ENCODE data around the gene FOCAD. TPM values are rescaled to one million over a fixed set of nuclear protein-coding genes. Genes with fewer than 3 reads are reported as not detected.

The FOCAD gene
- total and polyA plus RNA-seq, 2 of the 8 experiments (the other 6 are each of a cell fraction or from before 2014, with no cell fraction given): 22.0 to 38.4 TPM

GRCh38 chr9:20838218-20838617 lies 154.2 kb downstream of the FOCAD start:
- Histone ChIP-seq H3K18ac (ENCODE audit: extremely low read depth, low read length) (no peak overlapping the region), H4K8ac (ENCODE audit: extremely low read depth, insufficient read depth, low read length) (no peak overlapping the region), H3K36me3 (ENCODE audit: control insufficient read depth in 2 of 4, insufficient read depth in 4 of 4, low read length in 3 of 4) (no peaks in the 10 kb centered on the region; a peak in 2 of 8 replicates), H4K5ac (ENCODE audit: insufficient read length, low read depth, low read length) (no peak overlapping the region), H3K4ac (replicated peaks; ENCODE audit: insufficient read length, low read depth, low read length) (no peak overlapping the region), H2AK5ac (ENCODE audit: low read depth, low read length) (no peak overlapping the region), H2BK120ac (replicated peaks; ENCODE audit: low read depth, low read length) (no peak overlapping the region), H3K27me3 (replicated peaks in 1 of 4; ENCODE audit: control insufficient read depth in 3 of 4, extremely low read depth in 1 of 4, insufficient read depth in 3 of 4, low read length in 3 of 4) (no peaks in the 10 kb centered on the region), H2BK20ac (ENCODE audit: low read length) (no peak overlapping the region), H3K23me2 (ENCODE audit: low read depth, low read length) (no peaks in the 10 kb centered on the region), H4K91ac (replicated peaks; ENCODE audit: insufficient read length, low read length) (no peak overlapping the region), H3K4me1 (replicated peaks in 1 of 4; ENCODE audit: control insufficient read depth in 3 of 4, insufficient read depth in 4 of 4, low read length in 3 of 4) (peaks cover 0 to 3% (median 1%) of the 10 kb centered on the region in 4 experiments; a peak in 2 of 7 replicates), H3K79me1 (ENCODE audit: low read depth, low read length) (no peaks in the 10 kb centered on the region), H3K56ac (replicated peaks; ENCODE audit: insufficient read length, low read depth, low read length) (no peak overlapping the region), H3K23ac (ENCODE audit: insufficient read length) (no peak overlapping the region), H3K9me3 (ENCODE audit: insufficient read depth in 2 of 2, low read depth in 1 of 2, low read length in 1 of 2) (no peaks in the 10 kb centered on the region), H3K14ac (ENCODE audit: insufficient read length) (no peak overlapping the region), H2BK12ac (ENCODE audit: low read depth, low read length) (no peak overlapping the region), H3K9ac (replicated peaks in 1 of 4; ENCODE audit: extremely low read depth in 1 of 4, low read depth in 3 of 4, low read length in 3 of 4) (no peak overlapping the region), H2BK15ac (ENCODE audit: low read length) (no peak overlapping the region), H3K27ac (ENCODE audit: low read depth, low read length) (no peak overlapping the region), H4K20me1 (replicated peaks in 1 of 2; ENCODE audit: control insufficient read depth in 1 of 2, insufficient read depth in 2 of 2, low read length in 2 of 2) (no peaks in the 10 kb centered on the region), H2BK5ac (ENCODE audit: low read depth, low read length) (no peak overlapping the region), H3K79me2 (ENCODE audit: control insufficient read depth in 1 of 2, insufficient read depth in 2 of 2, low read length in 2 of 2) (0 out of 4 replicates have a peak, but pooled peaks cover 0 to 4% of the 10 kb centered on the region in 2 experiments), H2AFZ (ENCODE audit: low read length) (no peak overlapping the region), H3K4me2 (ENCODE audit: insufficient read depth in 1 of 2, low read depth in 2 of 2, low read length in 2 of 2) (no peak overlapping the region), H3K4me3 (ENCODE audit: extremely low read depth in 1 of 4, insufficient read depth in 2 of 4, low read depth in 3 of 4, low read length in 4 of 4) (no peak overlapping the region)
- FAIRE-seq (no peak), DNase-seq (ENCODE audit: low read depth in 1 of 2, low spot score in 2 of 2) (no peak)
- POLR2A ChIA-PET (ENCODE audit: partially characterized antibody): no interaction called here
- WGBS, 2 experiments (ENCODE audit: extremely low coverage in 1 of 2, insufficient coverage in 1 of 2, insufficient read length in 1 of 2, insufficient replicate concordance in 2 of 2, low coverage in 1 of 2, low lambda C conversion rate in 2 of 2, missing lambda C conversion rate in 1 of 2): 87% methylated on average over 1 of the region's 1 CpG; no CpG with 5 or more reads in 1 of the 2 experiments
- CTCF ChIA-PET (ENCODE audit: partially characterized antibody): no interaction called here
- TF ChIP-seq CHD2 (IDR thresholded peaks at IDR 0.05; ENCODE audit: low read length) (no peak), KDM5A (IDR thresholded peaks at IDR 0.05; ENCODE audit: low read length) (no peak), MAX (IDR thresholded peaks at IDR 0.05) (no peak), JUN (IDR thresholded peaks at IDR 0.05; ENCODE audit: low read depth, low read length) (no peak), SUZ12 (IDR thresholded peaks at IDR 0.05; ENCODE audit: low read length) (no peak), YY1 (IDR thresholded peaks at IDR 0.05; ENCODE audit: low read depth, low read length) (no peak), EP300 (IDR thresholded peaks at IDR 0.05; ENCODE audit: borderline replicate concordance in 1 of 2, low read depth in 2 of 2, low read length in 2 of 2) (no peak), RNF2 (IDR thresholded peaks at IDR 0.05; ENCODE audit: borderline replicate concordance, low read depth, low read length, missing control alignments, poor library complexity, severe bottlenecking) (no peak), SIN3A (conservative IDR thresholded peaks at IDR 0.05 in 1 of 2, IDR thresholded peaks at IDR 0.05 in 1 of 2; ENCODE audit: low read depth in 1 of 2, low read length in 2 of 2) (no peak), CREB1 (IDR thresholded peaks at IDR 0.05) (no peak), CBX8 (IDR thresholded peaks at IDR 0.05; ENCODE audit: borderline replicate concordance, low read depth, low read length) (no peak), MAFK (IDR thresholded peaks at IDR 0.05; ENCODE audit: low read depth, low read length) (no peak), PHF8 (conservative IDR thresholded peaks at IDR 0.05; ENCODE audit: low read depth, low read length) (no peak)

Data from H1 (cell line).